Endothelial cell of umbilical vein (primary cell): ENCODE data around the gene OGG1. TPM values are rescaled to one million over a fixed set of nuclear protein-coding genes. Genes with fewer than 3 reads are reported as not detected.
A peak's percentile ranks its signal among the peaks of the same experiment; 100 is the strongest.

Source experiments
- BruUV-seq: library from RNA; stranded (reverse); fragments of 400-500 nt; replicated peaks from 2 replicates; lab custom pipeline; 2021; lab: Mats Ljungman, UMichigan
- CTCF ChIA-PET: fragments of 300-600, 350-600 bp; sonication (Branson Sonifier 250); formaldehyde crosslinking; loops from one replicate; lab custom pipeline; 2021; ENCODE audit warnings: antibody characterized with exemption, inconsistent platforms; lab: Charles Lee
- POLR2A ChIA-PET: fragments of 300-600, 350-600 bp; sonication (Branson Sonifier 250); formaldehyde crosslinking; loops from one replicate; lab custom pipeline; 2021; ENCODE audit warnings: antibody characterized with exemption, inconsistent platforms; lab: Charles Lee
- DNase-seq: peaks from one replicate; pipeline ENCODE4 v3.0.0-alpha.2; 2011; ENCODE audit warnings: low read depth, low spot score
- FAIRE-seq: peaks from 2 replicates; lab custom pipeline; 2011; peaks lifted over from hg19 to GRCh38; lab: Jason Lieb, UNC
- H2AFZ ChIP-seq: 2 replicates; pipeline ENCODE4 v1.6.0; 2012; ENCODE audit warnings: low read depth, low read length, control low read depth, inconsistent platforms
- H3K27ac ChIP-seq: 2 replicates; pipeline ENCODE4 v1.5.1; 2011; ENCODE audit warnings: low read depth, mild to moderate bottlenecking, control low read depth, low read length, moderate library complexity; ENCODE audit not compliant: insufficient read depth
- H3K27me3 ChIP-seq, 2 experiments: 2 replicates each; pipeline versions ENCODE4 v1.6.0 to v1.6.1; 2011; ENCODE audit warnings: low read length in 2 of 2, mixed read lengths in 1 of 2; ENCODE audit not compliant: control insufficient read depth in 2 of 2, insufficient read depth in 2 of 2
- H3K36me3 ChIP-seq, 2 experiments: 2 replicates in 1 of 2; 3 replicates in 1 of 2; pipeline ENCODE4 v1.5.1; 2011; ENCODE audit warnings: low read length in 2 of 2, mild to moderate bottlenecking in 1 of 2, moderate library complexity in 1 of 2; ENCODE audit not compliant: control insufficient read depth in 2 of 2, insufficient read depth in 2 of 2; ENCODE audit errors: extremely low read depth in 1 of 2
- H3K4me1 ChIP-seq: 3 replicates; pipeline ENCODE4 v1.5.1; 2011; ENCODE audit warnings: mild to moderate bottlenecking, low read length; ENCODE audit not compliant: control insufficient read depth, insufficient read depth; ENCODE audit errors: extremely low read depth
- H3K4me2 ChIP-seq: 2 replicates; pipeline ENCODE4 v1.6.1; 2011; ENCODE audit warnings: low read length, control low read depth, mixed read lengths; ENCODE audit not compliant: insufficient read depth
- H3K4me3 ChIP-seq, 3 experiments: fragments of 200-600 bp in 1 of 3; sonication (generic), shearing (Covaris generic) in 1 of 3; replicated peaks in 1 of 3; 2 replicates each; pipeline ENCODE4 v1.5.1; 2011 to 2016; ENCODE audit warnings: control low read depth in 3 of 3, low read length in 3 of 3, mild to moderate bottlenecking in 2 of 3, inconsistent platforms in 1 of 3, low read depth in 1 of 3, moderate library complexity in 1 of 3; ENCODE audit not compliant: insufficient read depth in 1 of 3
- H3K79me2 ChIP-seq: 2 replicates; pipeline ENCODE4 v1.6.0; 2012; ENCODE audit warnings: low read length, inconsistent platforms; ENCODE audit not compliant: control insufficient read depth, insufficient read depth
- H3K9ac ChIP-seq: replicated peaks from 2 replicates; pipeline ENCODE3; 2011; ENCODE audit warnings: low read length, control low read depth; ENCODE audit not compliant: insufficient read depth; ENCODE audit errors: extremely low read depth
- H3K9me1 ChIP-seq: replicated peaks from 3 replicates; pipeline ENCODE4 v1.6.0; 2011; ENCODE audit warnings: mild to moderate bottlenecking, low read length; ENCODE audit not compliant: control insufficient read depth, insufficient read depth; ENCODE audit errors: extremely low read depth
- H3K9me3 ChIP-seq: replicated peaks from 2 replicates; pipeline ENCODE4 v1.5.1; 2012; ENCODE audit warnings: low read length, inconsistent platforms; ENCODE audit not compliant: control insufficient read depth, insufficient read depth
- H4K20me1 ChIP-seq: replicated peaks from 2 replicates; pipeline ENCODE3; 2011; ENCODE audit warnings: mild to moderate bottlenecking, low read length; ENCODE audit not compliant: control insufficient read depth, insufficient read depth; ENCODE audit errors: extremely low read depth
- CTCF ChIP-seq, 2 donors: IDR thresholded peaks; 1 replicate in 1 of 2; 2 replicates in 1 of 2; pipeline ENCODE4 v1.5.1; 2011; ENCODE audit warnings: low read length in 2 of 2, mild to moderate bottlenecking in 2 of 2, moderate library complexity in 2 of 2, control low read depth in 1 of 2, inconsistent platforms in 1 of 2, low read depth in 1 of 2; ENCODE audit not compliant: insufficient read depth in 1 of 2; ENCODE audit errors: extremely low read depth in 1 of 2
- EZH2 ChIP-seq: IDR thresholded peaks from 2 replicates; pipeline ENCODE4 v1.6.1; 2012; ENCODE audit warnings: borderline replicate concordance, low read depth, mild to moderate bottlenecking, moderate library complexity, low read length, inconsistent platforms; ENCODE audit not compliant: severe bottlenecking
- FOS ChIP-seq: IDR thresholded peaks from 2 replicates; pipeline ENCODE4 v1.6.1; 2011; ENCODE audit warnings: mild to moderate bottlenecking, low read length, moderate library complexity, borderline replicate concordance; ENCODE audit not compliant: insufficient read depth
- GATA2 ChIP-seq: IDR thresholded peaks from 2 replicates; pipeline ENCODE4 v1.7.0; 2011; ENCODE audit warnings: low read depth, mild to moderate bottlenecking, moderate library complexity, mixed read lengths, low read length; ENCODE audit not compliant: insufficient read length, insufficient read depth
- JUN ChIP-seq: IDR thresholded peaks from 2 replicates; pipeline ENCODE4 v1.6.1; 2011; ENCODE audit warnings: borderline replicate concordance, low read depth; ENCODE audit not compliant: insufficient read length, insufficient read depth
- MAX ChIP-seq: IDR thresholded peaks from 2 replicates; pipeline ENCODE4 v1.6.1; 2011; ENCODE audit not compliant: insufficient read depth, insufficient read length
- MYC ChIP-seq: IDR thresholded peaks from one replicate; pipeline ENCODE4 v1.6.1; 2011; ENCODE audit warnings: mild to moderate bottlenecking, low read depth, low read length
- POLR2A ChIP-seq: IDR thresholded peaks from 2 replicates; pipeline ENCODE4 v1.6.1; 2012; ENCODE audit warnings: low read depth, mild to moderate bottlenecking, control low read depth, low read length
- POLR2AphosphoS5 ChIP-seq: IDR thresholded peaks from 2 replicates; pipeline ENCODE4 v1.6.1; 2012; ENCODE audit warnings: low read depth, mild to moderate bottlenecking, control low read depth, low read length, moderate library complexity; ENCODE audit not compliant: insufficient read depth
- dilution Hi-C: fragments of 300-500 bp; cut with MboI; formaldehyde crosslinking; loops from one replicate; pipeline ENCODE4 v1.15.0; 2019; ENCODE audit warnings: low sequenced_read_pairs; ENCODE audit not compliant: extremely low pct_ligation_motif_present
- intact Hi-C: fragments of 100-400 bp; cut with micrococcal nuclease; formaldehyde crosslinking; loops from one replicate; pipeline ENCODE4 v1.10.0; 2022
- polyA plus RNA-seq, 4 experiments: library from polyadenylated mRNA; depleted of rRNA in 3 of 4; stranded (reverse) in 3 of 4; unstranded in 1 of 4; fragments of >200 nt; gene quantifications; 2 replicates each; pipeline versions ENCODE4 v1.2.1 to v1.2.3, GENCODE V29; 2011 to 2012; ENCODE audit warnings: missing spikeins in 1 of 4
- total RNA-seq: library from RNA; stranded (reverse); gene quantifications from 2 replicates; pipeline ENCODE4 v1.2.3, GENCODE V29; 2021

Gene OGG1
- total and polyA plus RNA-seq, 2 donors (not counting 3 experiments of a cell fraction or from before 2014, with no cell fraction given): 24.1 to 32.1 TPM

- Histone ChIP-seq H3K4me2 (peak overlapping the region; percentile 83), H3K27ac (no peak overlapping the region), H3K9me1 (no peaks in the 10 kb centered on the region), H3K4me3 (peak overlapping the region; percentile 60 to 65 (median 62)), H3K36me3 (peaks cover 0 to 2% of the 10 kb centered on the region in 2 experiments), H4K20me1 (no peaks in the 10 kb centered on the region), H3K9me3 (no peaks in the 10 kb centered on the region), H3K27me3 (no peaks in the 10 kb centered on the region), H3K4me1 (peaks cover 18% of the 10 kb centered on the region), H2AFZ (peak overlapping the region; percentile 97), H3K9ac (peak overlapping the region; percentile 73), H3K79me2 (peaks cover 6% of the 10 kb centered on the region)
- DNase-seq (no peak), FAIRE-seq (no peak)
- BruUV-seq: TSS peak; percentile 5
- ChIA-PET CTCF (interaction anchor here (1.6 kb wide), 1 partner anchor 14 kb away, joined by 5 read pairs; no protein-coding TSS in a partner anchor), POLR2A (interaction anchor here (0.7 kb wide), 1 partner anchor 718 kb away, joined by 3 read pairs; no protein-coding TSS in a partner anchor)
- dilution Hi-C loops: no loop called here
- intact Hi-C loops: loop anchor here (1.0 kb wide), 2 partner anchors 14 to 38 kb away; partner anchors contain the start of gene BRPF1
- TF ChIP-seq JUN (no peak), POLR2A (no peak)
These were observed 19.3 kb downstream of the OGG1 start for GRCh38 chr3:9769012-9769411.

- Histone ChIP-seq H3K36me3 (peaks cover 0 to 2% of the 10 kb centered on the region in 2 experiments), H3K4me2 (peak within 1 kb of the TSS; percentile 83), H3K9me1 (no peaks in the 10 kb centered on the region), H2AFZ (peak within 1 kb of the TSS; percentile 97), H3K27ac (peak within 1 kb of the TSS; percentile 27), H3K4me1 (peaks cover 18% of the 10 kb centered on the region), H3K9me3 (no peaks in the 10 kb centered on the region), H4K20me1 (no peaks in the 10 kb centered on the region), H3K79me2 (peaks cover 6% of the 10 kb centered on the region), H3K27me3 (no peaks in the 10 kb centered on the region), H3K9ac (peak within 1 kb of the TSS; percentile 73), H3K4me3 (peak within 1 kb of the TSS; percentile 60 to 65 (median 62))
- FAIRE-seq (peak; percentile 77), DNase-seq (peak; percentile 75)
- intact Hi-C loops: loop anchor here (1.0 kb wide), 2 partner anchors 14 to 38 kb away; partner anchors contain the start of gene BRPF1
- ChIA-PET CTCF (interaction anchor here (0.7 to 1.6 kb wide), 3 partner anchors 11 to 15 kb away, joined by 3 to 5 read pairs (median 3); no protein-coding TSS in a partner anchor), POLR2A (interaction anchor here (0.6 to 0.7 kb wide), 3 partner anchors 23 to 718 kb away, joined by 3 to 4 read pairs (median 3); partner anchors contain the start of gene ARPC4)
- dilution Hi-C loops: no loop called here
- TF ChIP-seq POLR2A (peak; percentile 79), JUN (no peak), CTCF (IDR thresholded peaks at IDR 0.05; ENCODE audit: extremely low read depth in 1 of 2, insufficient read depth in 1 of 2, low read depth in 1 of 2, low read length in 2 of 2) (no peak), POLR2AphosphoS5 (peak; percentile 84), FOS (no peak), GATA2 (no peak), MYC (no peak), EZH2 (no peak), MAX (no peak)
- BruUV-seq: no TSS peak
These were observed 19.9 kb downstream of the OGG1 start, which contains the start of gene CAMK1 for GRCh38 chr3:9769426-9770275. Gene CAMK1 (minus strand): TSS chr3:9769947. CDS start chr3:9767749, 2,198 bp downstream.
